K562 (cell line): ENCODE measurements around the gene NECAB2. TPM values are rescaled to one million over a fixed set of nuclear protein-coding genes. Genes with fewer than 3 reads are reported as not detected.
A peak's percentile ranks its signal among the peaks of the same experiment; 100 is the strongest.

Source experiments
- ATAC-seq: fragments of 200-7000 bp; cut with Tn5 transposase; 3 replicates; pipeline ENCODE4 v1.9.1; 2020; ENCODE audit warnings: moderate library complexity
- BruUV-seq: library from RNA; stranded (reverse); fragments of 400-500 nt; replicated peaks from 2 replicates; lab custom pipeline; 2021; lab: Mats Ljungman, UMichigan
- CTCF ChIA-PET: fragments of 300-600 bp; formaldehyde crosslinking; extraction: SDS; loops from one replicate; lab custom pipeline; 2021; ENCODE audit warnings: low intra/inter-chr PET ratio; lab: Yijun Ruan, JAX
- POLR2A ChIA-PET: fragments of 300-600, 350-650 bp; sonication (Branson Sonifier 250); formaldehyde crosslinking; extraction: SDS; loops from one replicate; lab custom pipeline; 2021; ENCODE audit warnings: antibody characterized with exemption, inconsistent platforms; lab: Yijun Ruan, JAX
- DNase-seq, 4 experiments: peaks; one replicate each; pipeline versions ENCODE4 v3.0.0 to v3.0.0-alpha.2; 2011 to 2018; ENCODE audit warnings: low spot score in 3 of 4, mixed read lengths in 3 of 4; ENCODE audit errors: extremely low read depth in 1 of 4
- FAIRE-seq: peaks from 2 replicates; lab custom pipeline; 2011; peaks lifted over from hg19 to GRCh38; lab: Jason Lieb, UNC
- H2AFZ ChIP-seq: 2 replicates; pipeline ENCODE4 v1.6.0; 2011; ENCODE audit warnings: low read depth, low read length, control low read depth, inconsistent platforms
- H3K27ac ChIP-seq: fragments of 200-600 bp; 3 replicates; pipeline ENCODE4 v1.8.0; 2011; ENCODE audit warnings: low read depth, mild to moderate bottlenecking, control low read depth, inconsistent platforms, low read length, moderate library complexity, mixed read lengths; ENCODE audit errors: extremely low read depth
- H3K27me3 ChIP-seq, 2 experiments: fragments of 300-600 bp in 1 of 2; 2 replicates in 1 of 2; 3 replicates in 1 of 2; pipeline versions ENCODE4 v1.6.0 to v1.8.0; 2011; ENCODE audit warnings: inconsistent platforms in 2 of 2, low read length in 2 of 2, mild to moderate bottlenecking in 1 of 2, mixed read lengths in 1 of 2, moderate library complexity in 1 of 2; ENCODE audit not compliant: control insufficient read depth in 2 of 2, insufficient read depth in 2 of 2
- H3K36me3 ChIP-seq: fragments of 300-600 bp; 3 replicates; pipeline ENCODE4 v1.8.0; 2011; ENCODE audit warnings: mild to moderate bottlenecking, low read length, inconsistent platforms; ENCODE audit not compliant: control insufficient read depth, insufficient read depth
- H3K4me1 ChIP-seq, 2 experiments: fragments of 200-600 bp in 1 of 2; replicated peaks in 1 of 2; 2 replicates in 1 of 2; 3 replicates in 1 of 2; pipeline versions ENCODE4 v1.5.1 to v1.8.0; 2011; ENCODE audit warnings: inconsistent platforms in 2 of 2, low read length in 2 of 2, mild to moderate bottlenecking in 1 of 2, mixed read lengths in 1 of 2, moderate library complexity in 1 of 2; ENCODE audit not compliant: control insufficient read depth in 2 of 2, insufficient read depth in 2 of 2
- H3K4me2 ChIP-seq: 2 replicates; pipeline ENCODE4 v1.6.1; 2011; ENCODE audit warnings: low read length, control low read depth, inconsistent platforms, mixed read lengths; ENCODE audit not compliant: insufficient read depth
- H3K4me3 ChIP-seq: fragments of 200-600 bp; sonication (generic), shearing (Covaris generic); 2 replicates; pipeline ENCODE4 v1.5.1; 2016; ENCODE audit warnings: control low read depth, inconsistent platforms
- H3K79me2 ChIP-seq: fragments of 200-600 bp; 3 replicates; pipeline ENCODE4 v1.8.0; 2011; ENCODE audit warnings: low read length, inconsistent platforms; ENCODE audit not compliant: control insufficient read depth, insufficient read depth
- H3K9ac ChIP-seq, 2 experiments: 2 replicates each; pipeline versions ENCODE4 v1.6.0 to v1.6.1; 2011; ENCODE audit warnings: low read depth in 2 of 2, low read length in 2 of 2, control low read depth in 1 of 2, inconsistent platforms in 1 of 2, mild to moderate bottlenecking in 1 of 2, mixed read lengths in 1 of 2; ENCODE audit not compliant: insufficient read depth in 1 of 2
- H3K9me1 ChIP-seq: one replicate; pipeline ENCODE4 v1.6.0; 2011; ENCODE audit warnings: inconsistent platforms, mild to moderate bottlenecking, low read length, moderate library complexity; ENCODE audit not compliant: control insufficient read depth, insufficient read depth
- H3K9me3 ChIP-seq: replicated peaks from 2 replicates; pipeline ENCODE4 v1.5.1; 2011; ENCODE audit warnings: low read depth, low read length, inconsistent platforms; ENCODE audit not compliant: control insufficient read depth, insufficient read depth
- H4K20me1 ChIP-seq: replicated peaks from 2 replicates; pipeline ENCODE4 v1.6.1; 2011; ENCODE audit warnings: low read length, inconsistent platforms, mixed read lengths; ENCODE audit not compliant: control insufficient read depth, insufficient read depth
- ATF7 ChIP-seq: fragments of 450-650 bp; IDR thresholded peaks from 2 replicates; pipeline ENCODE4 v1.7.1; 2014; ENCODE audit warnings: mild to moderate bottlenecking, moderate library complexity
- CAMTA2 ChIP-seq: fragments of 250-450 bp; sonication (Bioruptor Pico); conservative IDR thresholded peaks from 2 replicates; pipeline ENCODE4 v1.5.1; 2022
- EGR1 ChIP-seq: fragments of 450-650 bp; conservative IDR thresholded peaks from 2 replicates; pipeline ENCODE4 v1.6.1; 2017; ENCODE audit warnings: mild to moderate bottlenecking
- GTF2A2 ChIP-seq: IDR thresholded peaks from 2 replicates; pipeline ENCODE4 v1.6.1; 2016; ENCODE audit warnings: mild to moderate bottlenecking, missing genetic modification characterization, missing compliant biosample characterization
- HDGF ChIP-seq: fragments of 450-650 bp; IDR thresholded peaks from 2 replicates; pipeline ENCODE4 v1.6.1; 2016
- JUND ChIP-seq, 2 experiments: IDR thresholded peaks; 2 replicates in 1 of 2; 3 replicates in 1 of 2; pipeline ENCODE4 v1.6.1; 2011; ENCODE audit warnings: borderline replicate concordance in 2 of 2, low read depth in 2 of 2, low read length in 2 of 2, improper control_type of control experiment in 1 of 2, missing biosample characterization in 1 of 2, missing genetic modification characterization in 1 of 2, missing genetic modification reagents in 1 of 2
- LCOR ChIP-seq: sonication (generic); formaldehyde crosslinking; IDR thresholded peaks from 2 replicates; pipeline ENCODE4 v1.8.0; 2022; ENCODE audit warnings: mild to moderate bottlenecking, missing genetic modification reagents
- NR2C2 ChIP-seq, 2 experiments: fragments of 200-800 bp in 1 of 2; sonication (Bioruptor generic) in 1 of 2; sonication (generic) in 1 of 2; formaldehyde crosslinking in 1 of 2; IDR thresholded peaks; 2 replicates each; pipeline versions ENCODE4 v1.6.1 to v1.8.0; 2016 to 2022; ENCODE audit warnings: mild to moderate bottlenecking in 1 of 2, missing compliant biosample characterization in 1 of 2, missing genetic modification characterization in 1 of 2, missing genetic modification reagents in 1 of 2
- SMAD4 ChIP-seq: fragments of 250-450 bp; sonication (Bioruptor Pico); conservative IDR thresholded peaks from 2 replicates; pipeline ENCODE4 v1.8.0; 2021; ENCODE audit warnings: inconsistent platforms, mild to moderate bottlenecking, moderate library complexity
- SPI1 ChIP-seq: IDR thresholded peaks from 2 replicates; pipeline ENCODE4 v1.6.1; 2011; ENCODE audit warnings: low read depth, low read length, control low read depth, borderline replicate concordance
- ZBTB7A ChIP-seq: IDR thresholded peaks from 2 replicates; pipeline ENCODE4 v1.6.1; 2011; ENCODE audit warnings: low read depth, mild to moderate bottlenecking, low read length, moderate library complexity, borderline replicate concordance; ENCODE audit not compliant: control insufficient read depth
- WGBS: fragments of 100-300 bp; shearing (Covaris generic); methylation state at CpG from one replicate; pipeline ENCODE4 v1.1.6; 2016; ENCODE audit warnings: low coverage, mixed read lengths; ENCODE audit not compliant: insufficient coverage; ENCODE audit errors: missing lambda C conversion rate; 5-methylcytosine and 5-hydroxymethylcytosine counted together
- in situ Hi-C: fragments of 300-500 bp; cut with MboI; formaldehyde crosslinking; loops from 4 replicates; pipeline ENCODE4 v1.15.0; 2018; ENCODE audit warnings: inconsistent platforms, mixed read lengths
- intact Hi-C: fragments of 100-400 bp; cut with micrococcal nuclease; formaldehyde crosslinking; loops from 2 replicates; pipeline ENCODE4 v1.14.2; 2022
- polyA plus RNA-seq, 8 experiments: library from polyadenylated mRNA; depleted of rRNA in 4 of 8; stranded (reverse) in 5 of 8; unstranded in 3 of 8; fragments of >200 nt; fragmentation: Nextera tagmentation in 2 of 8; fragmentation: Illumina TruSeq in 1 of 8; extraction: Ambion mirVana in 2 of 8; extraction: Trizol in 1 of 8; gene quantifications; 2 replicates each; pipeline versions ENCODE4 v1.2.1 to v1.2.3, GENCODE V29; 2011 to 2014; ENCODE audit warnings: inconsistent platforms in 1 of 8, missing spikeins in 1 of 8
- total RNA-seq, 7 experiments: library from RNA; depleted of rRNA in 6 of 7; stranded (reverse); fragments of >200 nt in 6 of 7; fragmentation: Illumina TruSeq in 2 of 7; extraction: Trizol in 2 of 7; gene quantifications; 2 replicates each; pipeline versions ENCODE4 v1.2.1 to v1.2.3, GENCODE V29; 2011 to 2021; ENCODE audit warnings: low replicate concordance in 1 of 7
- TF ChIP-seq, protein P1 (sequence below), 3 experiments: IDR thresholded peaks in 2 of 3; conservative IDR thresholded peaks in 1 of 3; 2 replicates each; pipeline ENCODE4 v1.5.1; 2011 to 2012; ENCODE audit warnings: low read length in 3 of 3, mild to moderate bottlenecking in 3 of 3, control low read depth in 2 of 3, improper control_type of control experiment in 1 of 3, inconsistent platforms in 1 of 3, low read depth in 1 of 3, mixed read lengths in 1 of 3, moderate library complexity in 1 of 3; ENCODE audit not compliant: insufficient read depth in 2 of 3
- TF ChIP-seq, protein P2 (sequence below), 2 experiments: fragments of 450-650 bp in 1 of 2; sonication (generic) in 1 of 2; formaldehyde crosslinking in 1 of 2; IDR thresholded peaks in 1 of 2; conservative IDR thresholded peaks in 1 of 2; 2 replicates each; pipeline versions ENCODE4 v1.6.1 to v1.8.1; 2016 to 2023; ENCODE audit warnings: mild to moderate bottlenecking in 2 of 2, moderate library complexity in 2 of 2, inconsistent platforms in 1 of 2, missing genetic modification reagents in 1 of 2

NECAB2 gene
- total and polyA plus RNA-seq, 9 of the 15 experiments (the other 6 are each of a cell fraction or from before 2014, with no cell fraction given), result 0.03 to 0.28 TPM; not detected in 7

- TF ChIP-seq EGR1 (peak; percentile 89), ZBTB7A (peak; percentile 50; the same call in 1 of the 2 replicates), CAMTA2 (CRISPR knock-in tag) (no peak)
- TF ChIP-seq, protein P1, sequence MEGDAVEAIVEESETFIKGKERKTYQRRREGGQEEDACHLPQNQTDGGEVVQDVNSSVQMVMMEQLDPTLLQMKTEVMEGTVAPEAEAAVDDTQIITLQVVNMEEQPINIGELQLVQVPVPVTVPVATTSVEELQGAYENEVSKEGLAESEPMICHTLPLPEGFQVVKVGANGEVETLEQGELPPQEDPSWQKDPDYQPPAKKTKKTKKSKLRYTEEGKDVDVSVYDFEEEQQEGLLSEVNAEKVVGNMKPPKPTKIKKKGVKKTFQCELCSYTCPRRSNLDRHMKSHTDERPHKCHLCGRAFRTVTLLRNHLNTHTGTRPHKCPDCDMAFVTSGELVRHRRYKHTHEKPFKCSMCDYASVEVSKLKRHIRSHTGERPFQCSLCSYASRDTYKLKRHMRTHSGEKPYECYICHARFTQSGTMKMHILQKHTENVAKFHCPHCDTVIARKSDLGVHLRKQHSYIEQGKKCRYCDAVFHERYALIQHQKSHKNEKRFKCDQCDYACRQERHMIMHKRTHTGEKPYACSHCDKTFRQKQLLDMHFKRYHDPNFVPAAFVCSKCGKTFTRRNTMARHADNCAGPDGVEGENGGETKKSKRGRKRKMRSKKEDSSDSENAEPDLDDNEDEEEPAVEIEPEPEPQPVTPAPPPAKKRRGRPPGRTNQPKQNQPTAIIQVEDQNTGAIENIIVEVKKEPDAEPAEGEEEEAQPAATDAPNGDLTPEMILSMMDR (IDR thresholded peaks at IDR 0.05 in 2 of 3, conservative IDR thresholded peaks at IDR 0.05 in 1 of 3; ENCODE audit: insufficient read depth in 2 of 3, low read depth in 1 of 3, low read length in 3 of 3), result peak; percentile 79 to 90 (median 83)
Observed at GRCh38 chr16:83953796-83954576, 14.1 kb upstream of the NECAB2 start (continued).

DNA sequence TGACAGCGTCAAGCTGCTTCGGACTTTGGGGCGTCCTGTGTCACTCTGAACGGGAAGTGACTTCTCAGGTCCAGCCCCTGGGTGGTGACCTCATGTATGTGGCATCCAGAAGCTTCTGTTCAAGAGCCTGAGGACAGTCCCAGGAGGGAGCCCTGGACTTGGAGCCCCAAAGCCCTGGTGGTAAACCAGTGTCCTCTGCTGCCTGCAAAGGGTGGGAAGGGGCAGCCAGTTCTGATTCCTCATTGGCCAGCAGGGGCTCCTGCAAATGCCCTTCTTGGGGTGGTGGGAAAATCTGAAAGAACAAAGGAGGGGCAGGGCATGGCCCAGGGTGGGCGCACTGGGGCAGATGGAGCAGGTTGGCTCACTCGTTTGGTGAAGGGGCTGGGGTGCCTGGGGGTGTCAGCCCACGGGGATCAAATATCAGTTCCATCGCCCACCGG lies 13.4 kb upstream of the NECAB2 start:
- FAIRE-seq (no peak), DNase-seq (peak in 1 of 4 experiments; percentile 56), ATAC-seq (peak; percentile 15; the same call in 2 of the 3 replicates)
- WGBS, result 49% methylated on average over 9 of the region's 9 CpGs
- in situ Hi-C loops (loop anchor here (5.0 to 10.0 kb wide), 3 partner anchors 108 to 533 kb away; partner anchors contain the start of gene TAF1C), intact Hi-C loops (loop anchor here (2.0 to 5.0 kb wide), 3 partner anchors 28 to 223 kb away; no protein-coding TSS in a partner anchor)
- Histone ChIP-seq H3K36me3 (no peaks in the 10 kb centered on the region), H3K4me3 (no peak overlapping the region; the same call in 1 of the 2 replicates), H3K9me1 (no peaks in the 10 kb centered on the region), H3K4me1 (peaks cover 18 to 51% of the 10 kb centered on the region in 2 experiments), H2AFZ (peak overlapping the region; percentile 15; the same call in 1 of the 2 replicates), H3K9ac (peak overlapping the region; percentile 49 to 78; a peak in 3 of 4 replicates), H3K4me2 (peak overlapping the region; percentile 88), H3K9me3 (no peaks in the 10 kb centered on the region), H3K27ac (no peak overlapping the region), H3K27me3 (no peaks in the 10 kb centered on the region), H4K20me1 (peaks cover 11% of the 10 kb centered on the region), H3K79me2 (no peaks in the 10 kb centered on the region)
- CTCF ChIA-PET, result interaction anchor here (2.0 kb wide), 1 partner anchor 111 kb away, joined by 10 read pairs; no protein-coding TSS in a partner anchor
- BruUV-seq, result no TSS peak
- POLR2A ChIA-PET, result interaction anchor here (0.7 to 4.3 kb wide), 5 partner anchors 8 to 671 kb away, joined by 3 to 22 read pairs (median 7); no protein-coding TSS in a partner anchor
- TF ChIP-seq SPI1, result peak; percentile 72
- TF ChIP-seq, protein P2, sequence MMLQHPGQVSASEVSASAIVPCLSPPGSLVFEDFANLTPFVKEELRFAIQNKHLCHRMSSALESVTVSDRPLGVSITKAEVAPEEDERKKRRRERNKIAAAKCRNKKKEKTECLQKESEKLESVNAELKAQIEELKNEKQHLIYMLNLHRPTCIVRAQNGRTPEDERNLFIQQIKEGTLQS (IDR thresholded peaks at IDR 0.05), result peak; percentile 86
- TF ChIP-seq, protein P2 (CRISPR knock-in tag; conservative IDR thresholded peaks at IDR 0.05), result peak; percentile 36; the same call in 1 of the 2 replicates
- no peak for TF ChIP-seq NR2C2 (CRISPR knock-in tag; IDR thresholded peaks at IDR 0.05)
- peak; percentile 19; the same call in 1 of the 2 replicates for TF ChIP-seq NR2C2 (tag; IDR thresholded peaks at IDR 0.05)
- TF ChIP-seq JUND (IDR thresholded peaks at IDR 0.05; ENCODE audit: borderline replicate concordance, low read depth, low read length), result peak; percentile 75
- peak; percentile 62; the same call in 1 of the 3 replicates for TF ChIP-seq JUND (tag; IDR thresholded peaks at IDR 0.05; ENCODE audit: borderline replicate concordance, low read depth, low read length)
- no peak for TF ChIP-seq LCOR (CRISPR knock-in tag)
- TF ChIP-seq ATF7, result peak; percentile 58; the same call in 1 of the 2 replicates
- no peak for TF ChIP-seq HDGF
- no peak for TF ChIP-seq SMAD4 (CRISPR knock-in tag)
- TF ChIP-seq GTF2A2, result no peak
